Immature natural killer cell (primary cell): ENCODE results near the gene SYT1. TPM values are rescaled to one million over a fixed set of nuclear protein-coding genes. Genes with fewer than 3 reads are reported as not detected.
A peak's percentile ranks its signal among the peaks of the same experiment; 100 is the strongest.

Source experiments
- DNase-seq, 3 donors: peaks; one replicate each; pipeline ENCODE4 v3.0.0; 2022; ENCODE audit warnings: mixed read lengths in 1 of 3
- H3K27ac Mint-ChIP-seq, 6 donors: one replicate each; pipeline ENCODE4 v1.8.0; 2020; ENCODE audit warnings: mixed read lengths in 6 of 6, mild to moderate bottlenecking in 5 of 6, inconsistent platforms in 4 of 6, moderate library complexity in 3 of 6
- H3K27me3 Mint-ChIP-seq, 3 donors: one replicate each; pipeline ENCODE4 v1.8.0; 2020 to 2021; ENCODE audit warnings: low read depth in 3 of 3, mild to moderate bottlenecking in 3 of 3, mixed read lengths in 3 of 3, moderate library complexity in 3 of 3, inconsistent platforms in 1 of 3
- H3K36me3 Mint-ChIP-seq, 3 donors: one replicate each; pipeline ENCODE4 v1.8.0; 2020; ENCODE audit warnings: mixed read lengths in 3 of 3, inconsistent platforms in 2 of 3, mild to moderate bottlenecking in 2 of 3
- H3K4me1 Mint-ChIP-seq, 2 donors: one replicate each; pipeline ENCODE4 v1.8.0; 2020; ENCODE audit warnings: inconsistent platforms in 2 of 2, mild to moderate bottlenecking in 2 of 2, mixed read lengths in 2 of 2, moderate library complexity in 1 of 2
- H3K4me3 Mint-ChIP-seq, 5 donors: one replicate each; pipeline ENCODE4 v1.8.0; 2020; ENCODE audit warnings: mild to moderate bottlenecking in 5 of 5, mixed read lengths in 5 of 5, inconsistent platforms in 3 of 5, moderate library complexity in 3 of 5
- H3K9me3 Mint-ChIP-seq, 6 donors: one replicate each; pipeline ENCODE4 v1.8.0; 2020; ENCODE audit warnings: mild to moderate bottlenecking in 6 of 6, mixed read lengths in 6 of 6, inconsistent platforms in 4 of 6, moderate library complexity in 3 of 6
- polyA plus RNA-seq, 3 donors: library from polyadenylated mRNA; unstranded; fragments of 300-500 nt; fragmentation: Illumina TruSeq; gene quantifications; one replicate each; pipeline ENCODE4 v1.2.3, GENCODE V29; 2021

The SYT1 gene
- polyA plus RNA-seq, 3 donors from 2014 or later: not detected

DNA sequence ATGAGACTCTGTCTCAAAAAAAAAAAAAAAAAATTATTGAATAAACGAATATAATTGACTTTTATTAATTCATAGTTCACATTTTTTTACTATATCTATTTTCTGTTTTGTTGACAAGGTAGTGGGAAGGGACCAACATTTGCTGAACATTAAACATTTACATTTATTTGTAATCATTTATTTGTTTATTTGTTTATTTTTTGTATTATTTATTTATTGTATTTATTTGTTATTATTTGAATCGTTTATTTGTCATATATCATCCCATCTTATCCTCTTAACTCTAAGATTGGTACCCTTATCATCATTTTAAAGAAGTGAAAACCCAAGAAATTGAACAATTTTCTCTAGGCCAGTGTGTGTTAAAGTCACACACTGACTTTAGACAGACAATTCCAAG, 101.5 kb downstream of the SYT1 start:
- no peaks in the 10 kb centered on the region for H3K36me3 Mint-ChIP-seq
- H3K9me3 Mint-ChIP-seq: peaks cover 0 to 19% (median 4%) of the 10 kb centered on the region in 6 donors
- H3K4me3 Mint-ChIP-seq: no peak overlapping the region
- H3K27me3 Mint-ChIP-seq: peaks cover 0 to 5% (median 0%) of the 10 kb centered on the region in 3 donors
- no peak overlapping the region for H3K27ac Mint-ChIP-seq
- DNase-seq: no peak
- H3K4me1 Mint-ChIP-seq: no peaks in the 10 kb centered on the region

DNA sequence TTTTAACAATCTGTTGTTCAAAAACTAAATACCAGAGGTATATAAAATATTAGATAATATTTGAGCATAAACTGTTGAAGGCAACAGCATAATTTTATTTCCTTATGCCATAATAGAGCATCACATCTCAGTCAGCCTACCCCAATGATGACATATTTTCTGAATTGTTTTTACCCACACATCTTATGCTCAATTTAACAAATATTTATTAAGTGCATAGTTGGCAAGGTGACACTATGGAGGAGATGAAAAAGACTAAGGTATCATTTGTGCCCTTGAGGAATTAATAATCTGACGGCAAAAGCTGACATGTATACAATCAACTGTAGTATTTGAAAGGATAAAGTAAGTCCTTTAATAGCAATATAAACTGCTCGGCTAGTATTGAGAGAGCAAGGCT, 102.4 kb downstream of the SYT1 start:
- Mint-ChIP-seq H3K4me1 (no peaks in the 10 kb centered on the region), H3K27ac (no peak overlapping the region), H3K9me3 (peaks cover 0 to 13% (median 3%) of the 10 kb centered on the region in 6 donors), H3K36me3 (no peaks in the 10 kb centered on the region), H3K4me3 (no peak overlapping the region), H3K27me3 (peaks cover 0 to 5% (median 0%) of the 10 kb centered on the region in 3 donors)
- no peak for DNase-seq

DNA sequence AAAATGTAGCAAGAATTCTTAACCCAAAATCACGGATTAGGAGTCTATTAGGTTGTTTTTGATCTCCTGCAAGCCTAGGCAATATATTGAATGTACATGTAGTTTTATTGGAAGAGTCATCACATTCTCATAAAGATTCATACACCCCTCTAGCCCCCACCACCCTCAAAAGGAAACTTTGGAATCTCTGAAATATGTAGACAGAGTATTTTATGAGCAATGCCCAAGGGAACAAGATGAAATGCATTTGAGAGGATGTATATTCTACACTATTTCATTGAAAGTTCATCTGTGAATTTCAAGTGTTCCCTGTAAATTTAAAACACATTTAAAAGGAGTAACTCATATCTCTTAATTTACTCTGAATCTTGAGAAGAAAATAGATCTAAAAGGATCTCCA, 103.7 kb downstream of the SYT1 start:
- Mint-ChIP-seq H3K4me1 (no peaks in the 10 kb centered on the region), H3K27ac (no peak overlapping the region), H3K36me3 (no peaks in the 10 kb centered on the region), H3K4me3 (no peak overlapping the region), H3K9me3 (peaks cover 0 to 11% (median 2%) of the 10 kb centered on the region in 6 donors), H3K27me3 (peaks cover 0 to 1% (median 0%) of the 10 kb centered on the region in 3 donors)
- no peak for DNase-seq

DNA sequence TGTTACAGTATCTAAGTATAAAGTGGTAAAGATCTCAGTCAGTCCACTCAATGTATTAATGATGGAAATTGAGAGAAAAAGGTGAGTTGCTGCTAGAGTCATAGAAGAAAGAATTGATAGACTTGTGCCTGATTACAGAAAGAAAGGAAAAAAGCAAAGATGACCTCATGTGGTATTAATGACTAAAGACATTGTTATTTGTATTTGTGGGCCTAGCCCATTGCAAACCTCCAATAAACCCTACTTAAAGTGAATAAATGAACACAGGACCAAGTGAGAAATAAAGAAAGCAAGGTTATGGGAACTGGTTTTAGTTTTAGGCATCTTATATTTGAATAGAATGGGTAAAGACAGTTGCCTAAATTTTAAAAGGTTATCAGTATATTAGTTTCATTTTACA, 105.5 kb downstream of the SYT1 start:
- H3K27me3 Mint-ChIP-seq: peaks cover 0 to 1% (median 0%) of the 10 kb centered on the region in 3 donors
- H3K4me3 Mint-ChIP-seq: no peak overlapping the region
- peaks cover 2 to 11% (median 6%) of the 10 kb centered on the region in 6 donors for H3K9me3 Mint-ChIP-seq
- H3K4me1 Mint-ChIP-seq: no peaks in the 10 kb centered on the region
- no peak for DNase-seq
- H3K27ac Mint-ChIP-seq: no peak overlapping the region
- H3K36me3 Mint-ChIP-seq: no peaks in the 10 kb centered on the region

DNA sequence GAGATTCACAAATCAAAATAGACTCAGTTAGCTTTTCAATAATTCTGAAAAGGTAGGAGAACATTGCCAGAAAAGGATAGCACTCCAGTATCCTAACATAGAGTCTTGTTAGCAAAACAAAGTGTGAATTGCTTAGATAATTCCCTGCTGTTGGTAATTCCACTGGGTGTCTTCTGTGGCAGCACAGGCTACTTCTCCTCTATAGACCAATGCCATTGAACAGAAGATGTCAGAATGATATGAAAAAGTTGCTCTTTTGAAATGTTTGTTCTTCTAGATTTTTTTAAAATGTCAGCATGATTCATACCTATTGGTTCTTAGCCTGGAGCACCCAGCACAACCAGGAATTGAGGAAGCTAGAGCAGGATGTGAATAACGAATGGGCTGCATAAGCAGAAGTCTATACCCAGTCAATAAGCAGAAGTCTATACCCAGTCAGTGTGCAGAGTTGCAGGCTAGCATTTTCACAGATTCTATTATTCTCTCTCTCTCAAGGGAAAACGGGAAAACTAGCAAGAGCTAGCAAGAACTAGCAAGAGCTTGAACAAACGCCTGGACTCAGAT, 112.8 kb downstream of the SYT1 start:
- no peak for DNase-seq
- Mint-ChIP-seq H3K4me1 (no peaks in the 10 kb centered on the region), H3K36me3 (no peaks in the 10 kb centered on the region), H3K27ac (no peak overlapping the region), H3K4me3 (no peak overlapping the region), H3K9me3 (peaks cover 0 to 13% (median 4%) of the 10 kb centered on the region in 6 donors), H3K27me3 (peaks cover 0 to 2% (median 2%) of the 10 kb centered on the region in 3 donors)

DNA sequence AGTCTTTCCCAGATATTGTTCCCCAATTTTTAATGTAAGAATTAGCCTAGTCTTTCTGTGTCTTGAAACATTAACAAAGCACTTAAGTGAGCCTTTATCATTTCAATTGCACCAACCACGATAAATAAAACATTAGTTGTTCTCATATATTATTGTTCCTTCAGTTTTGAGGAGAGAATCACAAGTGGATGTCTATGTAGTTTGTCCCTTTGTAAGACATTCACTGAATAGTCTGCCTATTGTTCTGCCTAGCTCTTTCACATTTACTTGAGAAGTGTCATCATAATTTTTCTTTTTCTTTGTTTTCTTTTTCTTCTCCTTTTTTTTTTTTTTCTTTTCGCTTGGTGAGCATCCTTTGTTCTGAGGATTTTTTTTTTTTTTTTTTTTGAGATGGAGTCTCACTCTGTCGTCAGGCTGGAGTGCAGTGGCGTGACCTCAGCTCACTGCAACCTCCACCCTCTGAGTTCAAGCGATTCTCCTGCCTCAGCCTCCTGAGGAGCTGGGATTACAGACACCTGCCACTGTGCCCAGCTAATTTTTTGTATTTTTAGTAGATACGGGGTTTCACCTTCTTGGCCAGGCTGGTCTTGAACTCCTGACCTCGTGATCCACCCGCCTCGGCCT, 129.7 kb downstream of the SYT1 start:
- Mint-ChIP-seq H3K27ac (no peak overlapping the region), H3K4me1 (no peaks in the 10 kb centered on the region), H3K9me3 (peaks cover 0 to 16% (median 4%) of the 10 kb centered on the region in 6 donors), H3K36me3 (no peaks in the 10 kb centered on the region), H3K4me3 (no peak overlapping the region), H3K27me3 (peaks cover 0 to 6% (median 0%) of the 10 kb centered on the region in 3 donors)
- DNase-seq: no peak

DNA sequence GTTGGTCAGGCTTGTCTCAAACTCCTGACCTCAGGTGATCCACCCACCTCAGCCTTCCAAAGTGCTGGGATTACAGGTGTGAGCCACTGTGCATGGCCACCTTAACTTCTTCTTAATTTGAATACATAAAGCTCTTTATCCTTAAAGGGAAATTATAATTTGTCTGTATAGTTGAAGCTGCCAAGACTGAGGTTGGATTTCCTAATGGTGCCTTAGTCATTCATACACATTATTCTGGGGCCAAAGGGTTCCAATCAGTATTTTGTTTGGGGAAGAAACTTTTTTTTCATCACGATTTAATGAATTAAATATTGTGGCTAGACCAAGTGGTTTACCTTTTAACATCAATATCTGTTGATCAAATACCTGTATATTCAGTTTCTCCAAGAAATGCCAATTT, 135.9 kb downstream of the SYT1 start:
- Mint-ChIP-seq H3K36me3 (no peaks in the 10 kb centered on the region), H3K27ac (no peak overlapping the region), H3K27me3 (peaks cover 0 to 3% (median 0%) of the 10 kb centered on the region in 3 donors), H3K4me1 (no peaks in the 10 kb centered on the region), H3K9me3 (peaks cover 0 to 18% (median 4%) of the 10 kb centered on the region in 6 donors), H3K4me3 (no peak overlapping the region)
- DNase-seq: no peak

DNA sequence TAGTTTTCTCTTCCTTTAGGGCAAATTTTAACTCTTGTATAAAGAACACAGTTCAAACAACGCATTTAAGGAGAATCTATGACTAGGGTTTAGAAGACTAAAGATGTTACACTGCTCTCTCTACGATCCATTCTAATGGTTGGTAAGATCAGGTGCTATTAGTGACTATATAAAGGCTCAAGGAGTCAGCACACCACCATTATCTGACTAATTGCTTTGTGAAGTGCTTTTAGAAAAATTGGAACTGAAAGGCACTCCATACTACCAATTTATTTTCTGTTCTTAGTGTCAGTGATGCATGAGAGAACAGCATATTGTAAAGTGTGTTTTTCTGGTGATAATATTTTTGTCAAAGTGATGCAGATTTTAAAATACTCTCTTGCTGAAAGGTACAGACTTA, 136.8 kb downstream of the SYT1 start:
- Mint-ChIP-seq H3K9me3 (peaks cover 0 to 14% (median 4%) of the 10 kb centered on the region in 6 donors), H3K27ac (no peak overlapping the region), H3K4me3 (no peak overlapping the region), H3K4me1 (no peaks in the 10 kb centered on the region), H3K27me3 (peaks cover 0 to under 1% (median 0%) of the 10 kb centered on the region in 3 donors), H3K36me3 (no peaks in the 10 kb centered on the region)
- no peak for DNase-seq

DNA sequence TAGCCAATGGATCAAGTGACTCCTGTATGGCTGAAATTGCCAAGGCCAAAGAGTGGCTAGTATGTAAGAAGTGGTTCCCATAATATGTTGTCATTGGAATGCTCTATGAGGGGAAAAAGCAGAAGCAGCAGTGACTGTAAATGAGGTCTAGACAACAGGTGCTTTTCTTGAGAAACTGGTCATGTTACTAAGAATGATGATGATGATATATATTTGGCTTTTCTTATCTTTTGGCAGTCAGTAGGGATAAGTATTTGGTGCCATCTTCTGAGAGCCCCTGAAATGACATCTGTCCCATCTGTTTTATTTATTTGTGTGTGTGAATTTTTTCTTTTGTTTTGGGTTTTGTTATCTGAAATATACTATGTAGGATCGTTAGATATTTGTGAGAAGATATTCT, 141.7 kb downstream of the SYT1 start:
- H3K36me3 Mint-ChIP-seq: no peaks in the 10 kb centered on the region
- no peak overlapping the region for H3K4me3 Mint-ChIP-seq
- H3K27me3 Mint-ChIP-seq: peaks cover 0 to 2% (median 0%) of the 10 kb centered on the region in 3 donors
- peaks cover 0 to 11% (median 5%) of the 10 kb centered on the region in 6 donors for H3K9me3 Mint-ChIP-seq
- no peaks in the 10 kb centered on the region for H3K4me1 Mint-ChIP-seq
- no peak overlapping the region for H3K27ac Mint-ChIP-seq
- DNase-seq: no peak

DNA sequence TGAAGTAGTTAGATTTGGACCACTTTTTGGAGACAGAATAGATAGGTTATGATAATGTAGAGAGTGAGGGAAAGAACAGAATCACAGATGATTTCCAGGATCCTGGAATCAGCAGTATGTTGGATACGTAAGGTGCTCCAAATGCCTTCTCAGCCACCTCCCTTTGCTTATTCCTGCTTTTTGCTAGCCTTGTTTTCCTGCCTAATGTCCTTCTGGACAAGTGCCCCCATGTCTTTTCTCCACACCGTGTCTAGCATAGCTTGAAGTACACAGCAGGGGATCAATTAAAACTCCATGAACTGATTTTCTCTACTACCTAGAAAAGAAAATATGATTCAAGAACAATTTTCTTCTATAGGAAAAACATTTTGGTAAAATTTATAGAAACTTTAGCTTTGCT, 144.0 kb downstream of the SYT1 start:
- Mint-ChIP-seq H3K27me3 (peaks cover 0 to 2% (median 0%) of the 10 kb centered on the region in 3 donors), H3K27ac (no peak overlapping the region), H3K9me3 (peaks cover 0 to 13% (median 4%) of the 10 kb centered on the region in 6 donors), H3K4me1 (no peaks in the 10 kb centered on the region), H3K4me3 (no peak overlapping the region), H3K36me3 (no peaks in the 10 kb centered on the region)
- no peak for DNase-seq

DNA sequence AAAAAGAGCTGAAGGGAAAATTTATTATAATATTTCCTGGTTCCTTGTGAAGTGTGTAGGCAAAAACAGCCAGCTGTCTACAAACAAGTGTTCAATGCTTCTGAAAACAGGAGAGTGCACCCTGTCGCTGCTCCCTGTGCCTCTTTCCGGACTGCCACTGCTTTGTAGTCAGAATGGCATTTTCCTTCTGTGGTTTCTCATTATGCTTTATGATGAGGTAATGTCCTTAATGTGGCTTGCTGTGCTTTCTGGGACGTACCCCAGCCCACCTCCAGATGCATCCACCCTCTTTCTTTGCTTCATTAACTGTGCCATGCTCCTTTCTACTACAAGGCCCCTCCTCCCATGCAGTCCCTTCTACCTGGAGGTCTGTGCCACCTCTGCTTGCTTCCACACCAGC, 148.1 kb downstream of the SYT1 start:
- Mint-ChIP-seq H3K4me1 (peaks cover 0 to 5% of the 10 kb centered on the region in 2 donors), H3K36me3 (peaks cover 0 to under 1% (median 0%) of the 10 kb centered on the region in 3 donors), H3K27ac (no peak overlapping the region), H3K4me3 (no peak overlapping the region), H3K27me3 (peaks cover 0 to 2% (median 0%) of the 10 kb centered on the region in 3 donors), H3K9me3 (peaks cover 2 to 14% (median 5%) of the 10 kb centered on the region in 6 donors)
- DNase-seq: no peak

DNA sequence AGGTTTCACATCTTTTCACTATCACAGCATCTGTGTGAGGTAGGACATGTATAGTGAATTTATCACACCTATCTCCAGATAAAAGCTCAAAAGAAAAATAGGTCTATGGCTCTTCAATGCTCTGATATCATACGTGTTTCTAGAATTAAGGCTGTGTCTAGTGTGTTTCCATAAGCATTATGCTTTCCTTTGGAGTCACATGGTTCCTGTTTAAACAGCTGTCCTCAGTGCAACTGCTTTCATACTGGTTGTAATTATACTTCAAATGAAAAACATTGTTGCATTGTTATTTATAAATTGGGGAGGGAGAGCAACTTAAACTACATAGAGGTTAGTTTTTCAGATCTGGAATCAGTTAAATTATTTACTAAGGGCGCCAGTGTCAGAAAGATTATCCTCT, 151.6 kb downstream of the SYT1 start:
- H3K36me3 Mint-ChIP-seq: peaks cover 0 to 3% (median 0%) of the 10 kb centered on the region in 3 donors
- peaks cover 2 to 8% (median 3%) of the 10 kb centered on the region in 6 donors for H3K9me3 Mint-ChIP-seq
- no peak for DNase-seq
- no peaks in the 10 kb centered on the region for H3K27me3 Mint-ChIP-seq
- H3K27ac Mint-ChIP-seq: no peak overlapping the region
- no peak overlapping the region for H3K4me3 Mint-ChIP-seq
- peaks cover 12 to 34% of the 10 kb centered on the region in 2 donors for H3K4me1 Mint-ChIP-seq

DNA sequence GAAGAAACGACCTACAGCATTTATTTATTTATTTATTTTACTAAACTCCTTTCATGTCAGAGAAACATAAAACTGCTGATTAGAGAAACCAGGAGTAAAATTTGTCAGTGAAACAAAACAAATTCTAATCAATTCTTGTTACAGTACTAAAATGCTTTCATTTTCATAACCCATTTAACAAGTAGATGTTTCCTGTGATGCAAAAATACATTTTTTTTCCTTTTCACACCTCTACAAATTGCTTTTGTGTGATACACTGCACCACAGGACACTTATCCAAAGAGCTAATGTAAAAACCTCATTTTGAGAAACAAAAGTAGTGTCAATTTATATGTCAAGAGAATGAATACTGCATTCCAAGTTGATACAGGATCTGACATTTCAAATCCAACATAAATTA, 155.1 kb downstream of the SYT1 start:
- peaks cover 0 to 3% (median 0%) of the 10 kb centered on the region in 3 donors for H3K36me3 Mint-ChIP-seq
- H3K9me3 Mint-ChIP-seq: peaks cover 0 to 11% (median 2%) of the 10 kb centered on the region in 6 donors
- peak overlapping the region in 3 of 6 donors; percentile 30 to 81 (median 73) for H3K27ac Mint-ChIP-seq
- DNase-seq: peak in 2 of 3 donors; percentile 35 to 47
- peak overlapping the region in 4 of 5 donors; percentile 21 to 75 (median 51) for H3K4me3 Mint-ChIP-seq
- H3K4me1 Mint-ChIP-seq: peaks cover 12 to 36% of the 10 kb centered on the region in 2 donors
- H3K27me3 Mint-ChIP-seq: no peaks in the 10 kb centered on the region

DNA sequence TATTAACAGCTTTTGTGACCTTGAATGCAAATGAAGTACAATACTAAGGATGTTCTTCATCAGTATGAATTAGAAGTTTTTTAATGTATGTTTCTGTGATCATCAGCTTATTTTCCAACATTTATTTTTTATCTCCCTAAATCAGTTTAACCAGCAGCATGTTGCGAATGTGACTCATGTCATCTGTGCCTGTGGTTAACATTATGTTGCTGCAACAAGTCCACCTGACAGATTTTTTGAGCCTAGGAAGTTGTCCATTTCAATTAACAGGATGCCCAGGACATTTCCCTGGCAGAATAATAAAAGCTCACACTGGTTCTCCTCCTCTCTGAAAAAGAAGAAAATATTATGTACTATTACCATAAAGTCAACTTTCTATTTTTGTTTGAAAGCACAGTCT, 155.5 kb downstream of the SYT1 start:
- H3K27me3 Mint-ChIP-seq: no peaks in the 10 kb centered on the region
- peaks cover 0 to 3% (median 0%) of the 10 kb centered on the region in 3 donors for H3K36me3 Mint-ChIP-seq
- peaks cover 0 to 11% (median 2%) of the 10 kb centered on the region in 6 donors for H3K9me3 Mint-ChIP-seq
- DNase-seq: peak in 2 of 3 donors; percentile 3 to 13
- peaks cover 12 to 36% of the 10 kb centered on the region in 2 donors for H3K4me1 Mint-ChIP-seq
- H3K27ac Mint-ChIP-seq: peak overlapping the region in 5 of 6 donors; percentile 48 to 81 (median 73)
- H3K4me3 Mint-ChIP-seq: peak overlapping the region; percentile 33 to 75 (median 53)
